Ishikawa (cell line): Measurements from ENCODE around the gene FTL.

Experiments
- CEBPB ChIP-seq: IDR thresholded peaks from 2 replicates; pipeline ENCODE4 v1.6.1; 2012
- CREB1 ChIP-seq: IDR thresholded peaks from 2 replicates; pipeline ENCODE4 v1.6.1; 2012; ENCODE audit warnings: low read depth
- EGR1 ChIP-seq: IDR thresholded peaks from 2 replicates; pipeline ENCODE4 v1.6.1; 2012
- EP300 ChIP-seq: IDR thresholded peaks from 2 replicates; pipeline ENCODE4 v1.6.1; 2012; ENCODE audit warnings: borderline replicate concordance
- FOXM1 ChIP-seq: IDR thresholded peaks from 2 replicates; pipeline ENCODE4 v1.6.1; 2012; ENCODE audit warnings: low read depth, borderline replicate concordance
- NFIC ChIP-seq: IDR thresholded peaks from 2 replicates; pipeline ENCODE4 v1.6.1; 2012
- RAD21 ChIP-seq: IDR thresholded peaks from 2 replicates; pipeline ENCODE4 v1.6.1; 2012; ENCODE audit warnings: low read depth
- REST ChIP-seq: IDR thresholded peaks from 2 replicates; pipeline ENCODE4 v1.6.1; 2012; ENCODE audit warnings: low read depth, mild to moderate bottlenecking
- TAF1 ChIP-seq: IDR thresholded peaks from 2 replicates; pipeline ENCODE4 v1.6.1; 2012; ENCODE audit warnings: low read depth, mild to moderate bottlenecking
- TCF12 ChIP-seq: IDR thresholded peaks from 2 replicates; pipeline ENCODE4 v1.6.1; 2012; ENCODE audit warnings: low read depth
- TEAD4 ChIP-seq: IDR thresholded peaks from 2 replicates; pipeline ENCODE4 v1.6.1; 2012
- USF1 ChIP-seq: IDR thresholded peaks from 2 replicates; pipeline ENCODE4 v1.6.1; 2012
- YY1 ChIP-seq: IDR thresholded peaks from 2 replicates; pipeline ENCODE4 v1.6.1; 2012; ENCODE audit warnings: low read depth
- ZBTB7A ChIP-seq: IDR thresholded peaks from 2 replicates; pipeline ENCODE4 v1.6.1; 2012; ENCODE audit warnings: low read depth
- TF ChIP-seq, protein P1 (sequence below): IDR thresholded peaks from 2 replicates; pipeline ENCODE4 v1.6.1; 2012

Gene FTL

GRCh38 chr19:48970139-48970766 lies 5.1 kb downstream of the FTL start:
- no peak for TF ChIP-seq CEBPB
- TF ChIP-seq TCF12: no peak
- no peak for TF ChIP-seq REST
- TF ChIP-seq ZBTB7A: no peak
- no peak for TF ChIP-seq YY1

DNA sequence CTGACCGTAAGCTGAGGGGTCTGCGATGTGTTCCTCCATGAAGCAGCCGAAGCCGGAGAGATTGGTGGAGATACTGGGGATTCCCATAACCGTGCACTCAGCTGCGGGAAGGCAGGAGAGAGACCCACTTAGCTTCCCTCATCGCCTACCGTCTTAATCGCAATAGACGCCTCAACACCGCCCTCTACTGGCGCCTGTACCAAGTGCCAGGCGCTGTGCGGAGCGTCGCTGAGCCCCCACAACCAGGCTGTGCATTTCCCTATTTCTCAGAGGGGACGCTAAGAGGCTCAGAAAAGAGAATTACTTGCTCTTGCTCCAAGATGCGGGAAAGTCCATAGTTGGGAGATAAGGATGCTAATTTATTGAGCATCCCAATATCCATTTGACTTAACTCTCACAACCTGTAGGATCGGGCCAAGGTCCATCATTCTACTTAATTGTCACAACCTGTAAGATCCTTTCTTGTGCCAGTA lies 5.8 kb downstream of the FTL start:
- TF ChIP-seq TCF12 (no peak), RAD21 (peak; percentile 60; the same call in 1 of the 2 replicates), REST (no peak), CREB1 (no peak), EP300 (no peak), USF1 (no peak), TAF1 (no peak)

GRCh38 chr19:48975947-48976847 lies 11.1 kb downstream of the FTL start:
- TF ChIP-seq CREB1 (peak; percentile 25; the same call in 1 of the 2 replicates), EGR1 (no peak), EP300 (no peak)

- no peak for TF ChIP-seq ZBTB7A
- TF ChIP-seq EP300: no peak
- no peak for TF ChIP-seq CEBPB
- no peak for TF ChIP-seq REST
- TF ChIP-seq FOXM1: no peak
- TF ChIP-seq TAF1: no peak
- TF ChIP-seq CREB1: no peak
- no peak for TF ChIP-seq TCF12
- no peak for TF ChIP-seq USF1
- TF ChIP-seq, protein P1, sequence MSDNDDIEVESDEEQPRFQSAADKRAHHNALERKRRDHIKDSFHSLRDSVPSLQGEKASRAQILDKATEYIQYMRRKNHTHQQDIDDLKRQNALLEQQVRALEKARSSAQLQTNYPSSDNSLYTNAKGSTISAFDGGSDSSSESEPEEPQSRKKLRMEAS: no peak
- no peak for TF ChIP-seq EGR1
- no peak for TF ChIP-seq TEAD4
- TF ChIP-seq RAD21: no peak
- TF ChIP-seq NFIC: no peak
- no peak for TF ChIP-seq YY1
Measured at GRCh38 chr19:48977061-48977460, 12.0 kb downstream of the FTL start.

- TF ChIP-seq, protein P1: no peak
- peak; percentile 7; the same call in 1 of the 2 replicates for TF ChIP-seq CEBPB
Measured at GRCh38 chr19:48982280-48982679, 17.2 kb downstream of the FTL start.
